ENCODE results near the gene MYOC.

Gene MYOC

GRCh38 chr1:171645553-171646248 is 6.8 kb downstream of the MYOC start:
- Histone ChIP-seq H3K9me3 (ENCODE audit: control insufficient read depth, low read length) (no peaks in the 10 kb centered on the region), H3K36me3 (ENCODE audit: control insufficient read depth, insufficient read depth, low read length, severe bottlenecking) (no peaks in the 10 kb centered on the region), H3K9ac (ENCODE audit: low read length) (peak overlapping the region; percentile 52), H3K4me1 (ENCODE audit: control insufficient read depth, insufficient read depth, low read length) (peaks cover 35% of the 10 kb centered on the region), H3K27me3 (replicated peaks; ENCODE audit: control insufficient read depth, insufficient read depth, low read length) (no peaks in the 10 kb centered on the region), H3K4me3 (ENCODE audit: low read length) (peak overlapping the region; percentile 19)
- no peak for DNase-seq (ENCODE audit: low read depth)

GRCh38 chr1:171644805-171645483 is 7.5 kb downstream of the MYOC start:
- Histone ChIP-seq H3K9ac (ENCODE audit: low read length) (peak overlapping the region; percentile 52), H3K27me3 (replicated peaks; ENCODE audit: control insufficient read depth, insufficient read depth, low read length) (no peaks in the 10 kb centered on the region), H3K36me3 (ENCODE audit: control insufficient read depth, insufficient read depth, low read length, severe bottlenecking) (no peaks in the 10 kb centered on the region), H3K9me3 (ENCODE audit: control insufficient read depth, low read length) (no peaks in the 10 kb centered on the region), H3K4me3 (ENCODE audit: low read length) (peak overlapping the region; percentile 19), H3K4me1 (ENCODE audit: control insufficient read depth, insufficient read depth, low read length) (peaks cover 41% of the 10 kb centered on the region)
- peak; percentile 90 for DNase-seq (ENCODE audit: low read depth)

GRCh38 chr1:171643156-171643555 is 9.3 kb downstream of the MYOC start:
- Histone ChIP-seq H3K9me3 (ENCODE audit: control insufficient read depth, low read length) (no peaks in the 10 kb centered on the region), H3K36me3 (ENCODE audit: control insufficient read depth, insufficient read depth, low read length, severe bottlenecking) (no peaks in the 10 kb centered on the region), H3K4me1 (ENCODE audit: control insufficient read depth, insufficient read depth, low read length) (peaks cover 47% of the 10 kb centered on the region), H3K9ac (ENCODE audit: low read length) (no peak overlapping the region), H3K27me3 (replicated peaks; ENCODE audit: control insufficient read depth, insufficient read depth, low read length) (no peaks in the 10 kb centered on the region), H3K4me3 (ENCODE audit: low read length) (no peak overlapping the region)
- DNase-seq (ENCODE audit: low read depth): no peak

GRCh38 chr1:171642197-171642596 is 10.3 kb downstream of the MYOC start:
- Histone ChIP-seq H3K9me3 (ENCODE audit: control insufficient read depth, low read length) (no peaks in the 10 kb centered on the region), H3K4me3 (ENCODE audit: low read length) (no peak overlapping the region), H3K9ac (ENCODE audit: low read length) (no peak overlapping the region), H3K36me3 (ENCODE audit: control insufficient read depth, insufficient read depth, low read length, severe bottlenecking) (no peaks in the 10 kb centered on the region), H3K27me3 (replicated peaks; ENCODE audit: control insufficient read depth, insufficient read depth, low read length) (no peaks in the 10 kb centered on the region), H3K4me1 (ENCODE audit: control insufficient read depth, insufficient read depth, low read length) (peaks cover 55% of the 10 kb centered on the region)
- no peak for DNase-seq (ENCODE audit: low read depth)

- H3K27me3 ChIP-seq (replicated peaks; ENCODE audit: control insufficient read depth, insufficient read depth, low read length): no peaks in the 10 kb centered on the region
- peaks cover 52% of the 10 kb centered on the region for H3K4me1 ChIP-seq (ENCODE audit: control insufficient read depth, insufficient read depth, low read length)
- H3K9ac ChIP-seq (ENCODE audit: low read length): no peak overlapping the region
- DNase-seq (ENCODE audit: low read depth): no peak
- H3K36me3 ChIP-seq (ENCODE audit: control insufficient read depth, insufficient read depth, low read length, severe bottlenecking): no peaks in the 10 kb centered on the region
- no peaks in the 10 kb centered on the region for H3K9me3 ChIP-seq (ENCODE audit: control insufficient read depth, low read length)
- no peak overlapping the region for H3K4me3 ChIP-seq (ENCODE audit: low read length)
These were observed 11.2 kb downstream of the MYOC start for GRCh38 chr1:171641076-171641864.

GRCh38 chr1:171640225-171640624 is 12.3 kb downstream of the MYOC start:
- H3K4me1 ChIP-seq (ENCODE audit: control insufficient read depth, insufficient read depth, low read length): peaks cover 42% of the 10 kb centered on the region
- no peak for DNase-seq (ENCODE audit: low read depth)
- H3K9ac ChIP-seq (ENCODE audit: low read length): no peak overlapping the region
- H3K36me3 ChIP-seq (ENCODE audit: control insufficient read depth, insufficient read depth, low read length, severe bottlenecking): no peaks in the 10 kb centered on the region
- H3K27me3 ChIP-seq (replicated peaks; ENCODE audit: control insufficient read depth, insufficient read depth, low read length): no peaks in the 10 kb centered on the region
- no peak overlapping the region for H3K4me3 ChIP-seq (ENCODE audit: low read length)
- no peaks in the 10 kb centered on the region for H3K9me3 ChIP-seq (ENCODE audit: control insufficient read depth, low read length)

- Histone ChIP-seq H3K27me3 (replicated peaks; ENCODE audit: control insufficient read depth, insufficient read depth, low read length) (no peaks in the 10 kb centered on the region), H3K4me3 (ENCODE audit: low read length) (no peak overlapping the region), H3K9ac (ENCODE audit: low read length) (peak overlapping the region; percentile 5), H3K36me3 (ENCODE audit: control insufficient read depth, insufficient read depth, low read length, severe bottlenecking) (no peaks in the 10 kb centered on the region), H3K4me1 (ENCODE audit: control insufficient read depth, insufficient read depth, low read length) (peaks cover 24% of the 10 kb centered on the region), H3K9me3 (ENCODE audit: control insufficient read depth, low read length) (no peaks in the 10 kb centered on the region)
- no peak for DNase-seq (ENCODE audit: low read depth)
These were observed 14.4 kb downstream of the MYOC start for GRCh38 chr1:171637928-171638576.

GRCh38 chr1:171636141-171636540 is 16.3 kb downstream of the MYOC start:
- no peak overlapping the region for H3K9ac ChIP-seq (ENCODE audit: low read length)
- H3K4me1 ChIP-seq (ENCODE audit: control insufficient read depth, insufficient read depth, low read length): peaks cover 23% of the 10 kb centered on the region
- H3K4me3 ChIP-seq (ENCODE audit: low read length): no peak overlapping the region
- no peaks in the 10 kb centered on the region for H3K9me3 ChIP-seq (ENCODE audit: control insufficient read depth, low read length)
- DNase-seq (ENCODE audit: low read depth): peak; percentile 7
- H3K27me3 ChIP-seq (replicated peaks; ENCODE audit: control insufficient read depth, insufficient read depth, low read length): no peaks in the 10 kb centered on the region
- H3K36me3 ChIP-seq (ENCODE audit: control insufficient read depth, insufficient read depth, low read length, severe bottlenecking): no peaks in the 10 kb centered on the region

- no peak for DNase-seq (ENCODE audit: low read depth)
- no peak overlapping the region for H3K9ac ChIP-seq (ENCODE audit: low read length)
- no peaks in the 10 kb centered on the region for H3K27me3 ChIP-seq (replicated peaks; ENCODE audit: control insufficient read depth, insufficient read depth, low read length)
- H3K9me3 ChIP-seq (ENCODE audit: control insufficient read depth, low read length): no peaks in the 10 kb centered on the region
- no peaks in the 10 kb centered on the region for H3K36me3 ChIP-seq (ENCODE audit: control insufficient read depth, insufficient read depth, low read length, severe bottlenecking)
- H3K4me3 ChIP-seq (ENCODE audit: low read length): no peak overlapping the region
- H3K4me1 ChIP-seq (ENCODE audit: control insufficient read depth, insufficient read depth, low read length): peaks cover 23% of the 10 kb centered on the region
These were observed 16.8 kb downstream of the MYOC start for GRCh38 chr1:171635661-171636060.

GRCh38 chr1:171628225-171628624 is 24.3 kb downstream of the MYOC start:
- H3K27me3 ChIP-seq (replicated peaks; ENCODE audit: control insufficient read depth, insufficient read depth, low read length): peaks cover 9% of the 10 kb centered on the region
- H3K9me3 ChIP-seq (ENCODE audit: control insufficient read depth, low read length): peaks cover 4% of the 10 kb centered on the region

GRCh38 chr1:171627020-171627419 is 25.5 kb downstream of the MYOC start:
- no peak overlapping the region for H3K9ac ChIP-seq (ENCODE audit: low read length)
- H3K9me3 ChIP-seq (ENCODE audit: control insufficient read depth, low read length): peaks cover 4% of the 10 kb centered on the region
- no peaks in the 10 kb centered on the region for H3K4me1 ChIP-seq (ENCODE audit: control insufficient read depth, insufficient read depth, low read length)
- H3K36me3 ChIP-seq (ENCODE audit: control insufficient read depth, insufficient read depth, low read length, severe bottlenecking): no peaks in the 10 kb centered on the region
- peaks cover 15% of the 10 kb centered on the region for H3K27me3 ChIP-seq (replicated peaks; ENCODE audit: control insufficient read depth, insufficient read depth, low read length)
- no peak overlapping the region for H3K4me3 ChIP-seq (ENCODE audit: low read length)
- DNase-seq (ENCODE audit: low read depth): no peak

More at GRCh38 chr1:171628225-171628624, 24.3 kb downstream of the MYOC start:
- Histone ChIP-seq H3K4me3 (ENCODE audit: low read length) (no peak overlapping the region), H3K9ac (ENCODE audit: low read length) (no peak overlapping the region), H3K4me1 (ENCODE audit: control insufficient read depth, insufficient read depth, low read length) (no peaks in the 10 kb centered on the region), H3K36me3 (ENCODE audit: control insufficient read depth, insufficient read depth, low read length, severe bottlenecking) (no peaks in the 10 kb centered on the region)
- no peak for DNase-seq (ENCODE audit: low read depth)
